Large intestine (tissue), 3 donors: ENCODE data around the gene NEU2. TPM values are rescaled to one million over a fixed set of nuclear protein-coding genes. Genes with fewer than 3 reads are reported as not detected.
"Not testable (repeated sequence)": the region's sequence is repeated elsewhere in the genome, so short reads cannot be mapped to it uniquely, and the experiment has no call there.

Experiments used
- DNase-seq, 2 donors: peaks; one replicate each; pipeline versions ENCODE4 v3.0.0 to v3.0.0-alpha.2; 2013
- H3K27ac ChIP-seq: one replicate; pipeline ENCODE4 v1.5.1; 2013; ENCODE audit warnings: low read length
- H3K27me3 ChIP-seq: 2 replicates; pipeline ENCODE4 v1.6.1; 2013; ENCODE audit warnings: low read length; ENCODE audit not compliant: control insufficient read depth, insufficient read depth
- H3K36me3 ChIP-seq: 2 replicates; pipeline ENCODE4 v1.6.1; 2013; ENCODE audit warnings: low read length; ENCODE audit not compliant: control insufficient read depth, insufficient read depth
- H3K4me1 ChIP-seq: one replicate; pipeline ENCODE4 v1.6.1; 2013; ENCODE audit warnings: low read length; ENCODE audit not compliant: control insufficient read depth, insufficient read depth
- H3K4me3 ChIP-seq: one replicate; pipeline ENCODE4 v1.5.1; 2013; ENCODE audit warnings: low read length
- H3K9me3 ChIP-seq: one replicate; pipeline ENCODE4 v1.6.1; 2013; ENCODE audit warnings: mild to moderate bottlenecking, low read depth, low read length, moderate library complexity; ENCODE audit not compliant: control insufficient read depth
- WGBS: methylation state at CpG from one replicate; pipeline ENCODE4 v1.1.5; 2013; ENCODE audit warnings: low lambda C conversion rate; ENCODE audit not compliant: insufficient coverage; 5-methylcytosine and 5-hydroxymethylcytosine counted together
- polyA plus RNA-seq: library from polyadenylated mRNA; unstranded; fragments of 120-200 nt; gene quantifications from one replicate; pipeline ENCODE4 v1.2.1, GENCODE V29; 2013

Gene NEU2
- polyA plus RNA-seq, 1 donor: not detected

GRCh38 chr2:233063269-233063975 is 30.9 kb downstream of the NEU2 start:
- Histone ChIP-seq H3K27me3 (no peaks in the 10 kb centered on the region), H3K4me3 (no peak overlapping the region), H3K27ac (no peak overlapping the region), H3K36me3 (no peaks in the 10 kb centered on the region), H3K9me3 (peaks cover 5% of the 10 kb centered on the region), H3K4me1 (peaks cover 41% of the 10 kb centered on the region)
- DNase-seq: peak; percentile 31 to 58
- WGBS: no CpG with 5 or more reads among the region's 13 CpGs

DNA sequence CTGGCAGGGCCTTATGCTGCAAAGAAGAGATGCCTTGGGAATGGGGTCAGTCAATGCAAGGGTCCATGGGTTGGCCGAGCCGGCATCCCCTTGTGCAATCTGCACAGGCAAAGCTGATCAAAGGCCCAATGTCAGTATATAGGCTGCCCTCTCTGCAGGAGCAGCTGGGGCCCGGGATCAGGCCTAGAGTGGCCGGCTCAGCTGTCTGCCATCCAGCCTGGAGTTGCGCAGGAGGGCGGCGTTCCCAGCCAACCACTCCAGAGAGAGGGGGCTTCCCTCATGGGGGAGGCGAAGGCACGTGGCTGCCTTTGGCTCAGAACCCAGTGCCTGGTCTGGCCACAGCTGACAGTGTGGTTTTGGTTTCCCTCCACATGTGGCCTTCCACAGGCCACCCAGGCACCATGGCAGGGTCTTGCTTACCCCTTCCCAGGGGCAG is 31.5 kb downstream of the NEU2 start:
- peaks cover 41% of the 10 kb centered on the region for H3K4me1 ChIP-seq
- DNase-seq: no peak
- peaks cover 5% of the 10 kb centered on the region for H3K9me3 ChIP-seq
- no peak overlapping the region for H3K27ac ChIP-seq
- no CpG with 5 or more reads among the region's 9 CpGs for WGBS
- H3K4me3 ChIP-seq: no peak overlapping the region
- H3K27me3 ChIP-seq: no peaks in the 10 kb centered on the region
- H3K36me3 ChIP-seq: no peaks in the 10 kb centered on the region

GRCh38 chr2:233064530-233065199 is 32.2 kb downstream of the NEU2 start:
- Histone ChIP-seq H3K27me3 (no peaks in the 10 kb centered on the region), H3K4me3 (no peak overlapping the region), H3K27ac (no peak overlapping the region), H3K4me1 (peaks cover 37% of the 10 kb centered on the region), H3K36me3 (no peaks in the 10 kb centered on the region), H3K9me3 (peaks cover 5% of the 10 kb centered on the region)
- no peak for DNase-seq
- WGBS: 100% methylated on average over 1 of the region's 16 CpGs

- no CpG with 5 or more reads among the region's 4 CpGs for WGBS
- not testable (repeated sequence) for H3K9me3 ChIP-seq, H3K27ac ChIP-seq, H3K36me3 ChIP-seq, H3K4me3 ChIP-seq, H3K27me3 ChIP-seq, DNase-seq
- peaks cover 32% of the 10 kb centered on the region for H3K4me1 ChIP-seq
These were observed 32.7 kb downstream of the NEU2 start for GRCh38 chr2:233065200-233065589.

DNA sequence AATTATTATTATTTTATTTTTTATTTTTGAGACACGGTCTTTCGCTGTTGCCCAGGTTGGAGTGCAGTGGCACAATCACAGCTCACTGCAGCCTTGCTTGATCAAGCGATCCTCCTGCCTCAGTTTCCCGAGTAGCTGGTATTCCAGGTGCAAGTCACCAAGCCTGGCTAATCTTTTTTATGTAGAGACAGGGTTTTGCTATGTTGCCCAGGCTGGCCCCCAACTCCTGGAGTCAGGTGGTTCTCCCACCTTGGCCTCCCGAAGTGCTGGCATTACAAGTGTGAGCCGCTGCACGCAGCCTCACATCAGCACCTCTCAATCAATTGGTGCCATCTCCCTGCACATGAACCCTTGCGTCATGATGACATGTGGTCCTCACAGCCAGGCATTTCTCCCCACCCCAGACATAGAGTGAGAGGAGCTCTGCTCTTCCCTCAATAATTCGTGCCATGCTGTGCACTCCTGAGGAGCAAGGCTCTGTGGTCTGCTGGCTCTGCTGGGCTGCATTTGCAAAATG is 33.5 kb downstream of the NEU2 start:
- no peaks in the 10 kb centered on the region for H3K27me3 ChIP-seq
- DNase-seq: no peak
- peaks cover 24% of the 10 kb centered on the region for H3K4me1 ChIP-seq
- no peaks in the 10 kb centered on the region for H3K36me3 ChIP-seq
- 100% methylated on average over 2 of the region's 9 CpGs for WGBS
- no peak overlapping the region for H3K27ac ChIP-seq
- H3K9me3 ChIP-seq: no peaks in the 10 kb centered on the region
- no peak overlapping the region for H3K4me3 ChIP-seq

GRCh38 chr2:233068762-233069418 is 36.4 kb downstream of the NEU2 start:
- Histone ChIP-seq H3K4me3 (no peak overlapping the region), H3K36me3 (no peaks in the 10 kb centered on the region), H3K27ac (no peak overlapping the region), H3K9me3 (no peaks in the 10 kb centered on the region), H3K27me3 (no peaks in the 10 kb centered on the region), H3K4me1 (no peaks in the 10 kb centered on the region)
- no CpG with 5 or more reads among the region's 9 CpGs for WGBS
- DNase-seq: no peak

- Histone ChIP-seq H3K4me1 (no peaks in the 10 kb centered on the region), H3K36me3 (no peaks in the 10 kb centered on the region), H3K27ac (no peak overlapping the region), H3K27me3 (peaks cover 4% of the 10 kb centered on the region), H3K9me3 (no peaks in the 10 kb centered on the region), H3K4me3 (no peak overlapping the region)
- no CpG with 5 or more reads among the region's 4 CpGs for WGBS
- DNase-seq: no peak
These were observed 40.4 kb downstream of the NEU2 start for GRCh38 chr2:233072838-233073237.

GRCh38 chr2:233074106-233074505 is 41.6 kb downstream of the NEU2 start:
- Histone ChIP-seq H3K4me3 (no peak overlapping the region), H3K27me3 (peaks cover 4% of the 10 kb centered on the region), H3K27ac (no peak overlapping the region), H3K9me3 (no peaks in the 10 kb centered on the region), H3K36me3 (no peaks in the 10 kb centered on the region), H3K4me1 (no peaks in the 10 kb centered on the region)
- DNase-seq: no peak
- no CpG with 5 or more reads among the region's 7 CpGs for WGBS

- H3K4me1 ChIP-seq: no peaks in the 10 kb centered on the region
- no peak overlapping the region for H3K27ac ChIP-seq
- H3K27me3 ChIP-seq: peaks cover 4% of the 10 kb centered on the region
- no peaks in the 10 kb centered on the region for H3K9me3 ChIP-seq
- WGBS: no CpG with 5 or more reads among the region's 6 CpGs
- no peak overlapping the region for H3K4me3 ChIP-seq
- DNase-seq: no peak
- no peaks in the 10 kb centered on the region for H3K36me3 ChIP-seq
These were observed 42.9 kb downstream of the NEU2 start for GRCh38 chr2:233075141-233075965.

GRCh38 chr2:233075966-233076339 is 43.5 kb downstream of the NEU2 start:
- Histone ChIP-seq H3K4me1 (no peaks in the 10 kb centered on the region), H3K27ac (no peak overlapping the region), H3K36me3 (no peaks in the 10 kb centered on the region), H3K4me3 (no peak overlapping the region), H3K27me3 (peaks cover 4% of the 10 kb centered on the region), H3K9me3 (no peaks in the 10 kb centered on the region)
- DNase-seq: no peak
- 20% methylated on average over 1 of the region's 2 CpGs for WGBS
